Posterior cingulate gyrus (tissue), 11 donors: ENCODE data around the gene IL2RA.
"Not testable (repeated sequence)": the region's sequence is repeated elsewhere in the genome, so short reads cannot be mapped to it uniquely, and the experiment has no call there.

Experiments
- DNase-seq, 10 donors: peaks; one replicate each; pipeline versions ENCODE4 v3.0.0 to v3.0.0-alpha.2; 2020 to 2021; ENCODE audit warnings: mixed read lengths in 3 of 10
- intact Hi-C: fragments of 100-400 bp; cut with DNase I; formaldehyde crosslinking; loops from one replicate; pipeline ENCODE4 v1.15.1; 2023

Gene IL2RA

DNA sequence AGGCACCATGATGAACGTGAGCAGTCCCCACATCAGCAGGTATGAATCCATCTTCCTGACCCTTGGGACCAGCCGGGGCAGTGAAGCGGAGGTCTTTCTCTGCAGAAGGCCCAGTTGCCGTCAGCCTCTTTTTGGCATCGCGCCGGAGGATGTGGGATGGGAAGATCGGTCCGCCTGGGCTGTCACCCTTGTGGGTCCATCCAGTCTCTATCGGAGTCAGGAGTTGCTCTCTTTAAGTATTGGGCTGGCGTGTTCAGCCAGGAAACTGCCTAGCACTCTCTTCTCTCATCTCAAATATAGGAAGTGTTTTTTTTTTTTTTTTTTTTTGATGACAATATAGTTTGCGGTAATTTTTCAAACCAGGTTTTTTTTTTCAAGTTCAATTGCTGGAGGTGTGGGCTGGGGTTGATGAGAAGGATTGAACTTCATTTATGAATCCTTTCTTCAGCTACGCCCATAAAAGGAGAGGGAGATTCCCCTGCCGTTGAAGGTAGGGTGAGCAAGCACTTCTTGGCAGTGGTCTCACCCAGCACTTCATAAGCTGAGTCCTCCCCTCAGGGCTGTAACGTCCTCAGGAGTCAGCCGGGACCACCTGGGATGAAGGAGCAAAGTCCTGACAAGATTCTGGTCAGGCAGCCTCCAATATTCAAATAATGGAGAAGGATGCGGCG, at the start of gene IL2RA:
Gene IL2RA (minus strand): TSS at position 267 of the 671 bp plus-strand sequence. CDS start 216 bp downstream, at position 51.
- no peak for DNase-seq
- intact Hi-C loops, result no loop called here

DNA sequence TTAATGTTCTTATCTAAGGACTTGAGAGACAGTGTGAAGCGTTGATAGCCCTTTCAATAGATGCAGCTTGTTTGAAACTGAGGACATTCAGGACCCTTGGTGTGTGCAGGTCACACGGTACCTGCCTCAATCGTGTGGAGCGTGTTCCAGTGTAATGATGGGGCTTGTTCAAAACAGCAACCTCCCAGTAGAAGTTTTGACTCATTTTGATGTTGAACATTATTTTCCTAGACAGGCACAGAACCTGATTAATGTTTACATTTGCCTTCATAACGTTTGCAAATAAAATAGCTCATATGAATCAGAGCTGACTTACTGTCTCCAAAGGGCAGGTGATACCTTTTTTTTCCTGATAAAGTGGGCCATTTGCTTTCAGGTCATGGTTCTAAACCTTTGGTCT, 48.0 kb upstream of the IL2RA start:
- no peak for DNase-seq
- intact Hi-C loops, result no loop called here

DNA sequence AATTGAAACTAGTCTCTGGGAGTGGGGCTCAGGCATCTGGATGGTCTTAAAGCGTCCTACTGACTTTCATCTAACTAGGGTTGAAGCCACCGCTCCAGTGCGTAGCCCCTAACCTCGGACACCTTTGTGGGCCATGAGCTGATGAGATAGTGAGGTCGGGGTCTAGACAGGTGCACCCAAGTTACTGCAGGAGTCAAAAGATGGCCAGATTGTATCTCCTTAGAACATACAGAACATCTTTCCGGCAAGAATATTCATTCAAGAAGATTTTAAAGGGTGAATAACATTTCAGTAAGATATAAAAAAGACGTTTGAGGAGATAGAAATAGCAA, 47.2 kb upstream of the IL2RA start:
- intact Hi-C loops, result loop anchor here (1.0 to 5.0 kb wide), 3 partner anchors 42 to 293 kb away; partner anchors contain the start of gene PFKFB3
- no peak for DNase-seq

GRCh38 chr10:6108631-6109443, 46.7 kb upstream of the IL2RA start:
- DNase-seq, result no peak
- intact Hi-C loops, result loop anchor here (1.0 to 5.0 kb wide), 3 partner anchors 42 to 294 kb away; partner anchors contain the start of gene PFKFB3

DNA sequence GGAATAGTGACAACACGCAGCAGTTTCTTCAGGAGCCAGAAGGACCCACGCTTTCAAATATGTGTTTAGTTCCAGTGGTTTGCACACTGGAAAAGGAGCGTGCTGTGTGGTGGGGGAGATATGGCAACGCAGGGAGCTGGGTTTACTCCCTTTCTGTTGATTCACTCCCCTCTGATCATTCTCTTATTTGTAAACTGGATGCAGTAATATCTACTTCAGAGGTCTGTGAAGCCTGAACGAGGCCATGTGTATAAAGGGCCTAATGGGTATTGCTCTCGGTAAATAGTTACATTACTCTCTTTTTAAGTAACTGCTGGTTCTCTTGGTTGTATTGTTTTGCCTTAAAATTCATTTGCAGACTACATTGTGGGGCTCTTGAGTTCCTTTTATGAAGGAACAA, 45.9 kb upstream of the IL2RA start:
- no peak for DNase-seq
- intact Hi-C loops, result loop anchor here (2.0 to 5.0 kb wide), 2 partner anchors 94 to 295 kb away; partner anchors contain the start of gene PFKFB3

- DNase-seq, result not testable (repeated sequence)
- intact Hi-C loops, result loop anchor here (2.0 to 5.0 kb wide), 2 partner anchors 95 to 295 kb away; partner anchors contain the start of gene PFKFB3
These were observed 45.4 kb upstream of the IL2RA start for GRCh38 chr10:6107616-6108015.

DNA sequence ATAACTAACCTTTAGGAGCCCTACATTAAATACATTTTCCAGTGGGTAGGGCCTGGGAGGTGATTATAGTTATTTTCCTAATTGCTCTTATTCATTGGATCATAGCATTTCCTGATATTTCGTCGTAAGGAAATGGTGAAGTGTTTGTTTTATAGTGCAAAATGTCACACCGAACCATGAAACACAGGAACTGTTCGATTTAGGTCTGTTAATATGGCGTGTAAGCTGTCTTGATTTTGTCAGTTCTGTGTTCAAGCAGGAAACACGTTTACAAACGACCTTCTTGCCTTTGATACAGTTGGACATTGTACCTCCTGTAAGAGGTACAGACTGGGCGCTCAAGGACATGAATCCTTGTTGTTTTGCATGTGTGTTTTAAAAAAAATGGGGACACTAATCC, 41.4 kb upstream of the IL2RA start:
- no peak for DNase-seq
- intact Hi-C loops, result no loop called here

DNA sequence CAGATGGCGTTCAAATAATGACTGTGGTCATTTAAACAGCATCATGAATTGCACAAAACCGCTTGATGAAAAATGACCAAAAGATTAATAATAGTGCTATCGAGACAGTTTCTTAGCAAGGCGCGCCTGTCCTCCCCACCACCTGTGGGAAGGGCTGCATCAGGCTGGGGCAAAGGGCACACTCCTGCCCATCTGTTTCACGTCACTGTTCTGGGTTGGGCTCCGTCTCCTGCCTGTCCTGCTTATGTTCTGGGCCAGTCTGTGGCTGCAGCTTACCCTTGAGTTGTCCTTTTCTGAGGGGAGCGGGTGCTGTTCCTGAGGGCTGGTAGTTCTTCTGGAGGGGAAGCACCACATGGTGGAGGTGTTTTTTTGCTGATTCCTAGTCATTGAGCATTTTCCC, 40.0 kb upstream of the IL2RA start:
- DNase-seq, result no peak
- intact Hi-C loops, result no loop called here

DNA sequence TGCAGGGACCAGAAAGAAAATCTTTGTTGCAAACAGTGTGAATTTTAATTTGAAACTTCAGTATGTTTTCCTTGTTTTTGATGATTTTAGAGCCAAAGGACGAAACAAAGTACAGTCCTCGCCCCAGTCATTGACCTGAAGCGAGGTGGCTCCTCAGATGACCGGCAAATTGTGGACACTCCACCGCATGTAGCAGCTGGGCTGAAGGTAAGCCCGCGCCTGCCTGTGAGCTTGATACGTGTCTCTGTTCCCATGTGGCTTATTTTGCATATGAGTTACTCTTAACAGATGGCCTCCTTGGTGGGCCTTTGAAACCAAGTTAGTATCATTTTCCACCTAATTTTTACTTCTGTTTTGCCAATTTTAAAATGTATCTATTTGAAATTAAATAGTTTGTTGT, 39.0 kb upstream of the IL2RA start:
- intact Hi-C loops, result no loop called here
- DNase-seq, result no peak

- intact Hi-C loops, result no loop called here
- DNase-seq, result no peak
These were observed 38.2 kb upstream of the IL2RA start for GRCh38 chr10:6100370-6100769.

- DNase-seq, result no peak
- intact Hi-C loops, result no loop called here
These were observed 36.0 kb upstream of the IL2RA start for GRCh38 chr10:6098156-6098555.

GRCh38 chr10:6097063-6097462, 34.9 kb upstream of the IL2RA start:
- intact Hi-C loops, result no loop called here
- DNase-seq, result no peak

DNA sequence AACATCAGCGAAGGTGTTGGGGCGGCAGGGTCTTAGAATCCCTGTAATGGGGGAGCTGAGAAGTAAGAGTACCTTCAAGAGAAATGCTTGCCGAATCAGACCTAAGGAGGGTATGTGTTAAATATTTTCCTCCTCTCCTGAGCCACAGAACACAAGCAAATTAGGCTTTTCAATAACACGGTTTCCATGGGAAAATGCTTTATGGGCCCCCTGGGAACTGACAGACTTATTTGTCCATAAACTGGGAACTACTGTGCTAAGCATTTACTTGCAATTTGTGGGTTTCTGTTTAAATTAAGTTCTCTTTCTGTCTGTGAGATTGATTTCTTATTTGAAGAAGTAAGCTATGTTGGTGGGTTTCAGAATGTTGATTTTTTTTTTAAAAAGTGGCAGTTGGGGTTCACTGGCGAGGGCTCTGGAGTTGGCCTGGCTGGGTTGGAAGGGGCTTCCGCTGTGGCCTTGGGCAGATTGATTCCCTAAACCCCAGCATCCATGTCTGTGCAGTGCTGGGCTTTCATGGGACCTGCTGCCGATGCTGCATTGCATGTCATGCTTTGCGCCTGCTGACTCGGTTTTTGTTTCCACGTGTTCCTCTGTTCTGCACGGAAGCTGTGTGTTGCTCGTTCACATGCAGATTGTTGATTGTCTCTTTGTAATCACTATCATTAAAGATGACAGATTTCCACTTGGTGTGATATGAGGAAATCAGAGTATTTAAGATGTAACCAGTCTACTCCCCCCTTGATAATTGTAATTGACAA, 33.8 kb upstream of the IL2RA start:
- intact Hi-C loops, result no loop called here
- peak in 1 of 10 donors; percentile 24 for DNase-seq

GRCh38 chr10:6092731-6093130, 30.6 kb upstream of the IL2RA start:
- intact Hi-C loops, result no loop called here
- no peak for DNase-seq

DNA sequence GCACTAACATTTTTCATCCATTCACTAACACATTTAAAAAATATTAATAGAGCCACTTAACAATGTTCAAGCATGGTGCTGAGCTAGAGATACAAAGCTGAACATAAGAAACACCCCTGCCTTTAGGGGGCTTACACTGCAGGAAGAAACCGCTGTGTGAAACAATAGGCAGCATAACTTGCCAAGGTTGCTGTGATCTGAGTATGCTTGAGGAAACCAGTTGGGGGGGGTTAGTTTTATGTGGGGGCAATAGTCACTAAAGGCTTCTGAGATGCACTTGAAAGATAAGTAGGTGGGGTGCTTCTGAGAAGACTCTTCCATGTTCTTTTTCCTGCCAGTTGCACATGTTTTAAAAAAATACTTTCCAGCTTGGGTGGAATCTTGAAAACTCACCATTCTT, 29.5 kb upstream of the IL2RA start:
- intact Hi-C loops, result no loop called here

GRCh38 chr10:6089334-6090219, 27.4 kb upstream of the IL2RA start:
- no peak for DNase-seq
- intact Hi-C loops, result loop anchor here (2.0 to 5.0 kb wide), 2 partner anchors 139 to 313 kb away; no protein-coding TSS in a partner anchor

More for the DNA sequence above, 29.5 kb upstream of the IL2RA start:
- no peak for DNase-seq

- intact Hi-C loops, result loop anchor here (1.0 to 5.0 kb wide), 3 partner anchors 75 to 313 kb away; no protein-coding TSS in a partner anchor
These were observed 26.7 kb upstream of the IL2RA start, which contains the start of gene RBM17 for GRCh38 chr10:6088721-6089333. Gene RBM17 (plus strand): TSS chr10:6089034. CDS start chr10:6097066, 8,032 bp downstream.

GRCh38 chr10:6086375-6087233, 24.4 kb upstream of the IL2RA start:
- DNase-seq, result peak; percentile 80 to 99 (median 90)
- intact Hi-C loops, result loop anchor here (5.0 kb wide), 1 partner anchor 316 kb away; no protein-coding TSS in a partner anchor

More at GRCh38 chr10:6088721-6089333, 26.7 kb upstream of the IL2RA start, which contains the start of gene RBM17:
- DNase-seq, result peak; percentile 85 to 99 (median 90)
